ENCODE data around the gene LSS.
"Not testable (repeated sequence)": the region's sequence is repeated elsewhere in the genome, so short reads cannot be mapped to it uniquely, and the experiment has no call there.

LSS gene

DNA sequence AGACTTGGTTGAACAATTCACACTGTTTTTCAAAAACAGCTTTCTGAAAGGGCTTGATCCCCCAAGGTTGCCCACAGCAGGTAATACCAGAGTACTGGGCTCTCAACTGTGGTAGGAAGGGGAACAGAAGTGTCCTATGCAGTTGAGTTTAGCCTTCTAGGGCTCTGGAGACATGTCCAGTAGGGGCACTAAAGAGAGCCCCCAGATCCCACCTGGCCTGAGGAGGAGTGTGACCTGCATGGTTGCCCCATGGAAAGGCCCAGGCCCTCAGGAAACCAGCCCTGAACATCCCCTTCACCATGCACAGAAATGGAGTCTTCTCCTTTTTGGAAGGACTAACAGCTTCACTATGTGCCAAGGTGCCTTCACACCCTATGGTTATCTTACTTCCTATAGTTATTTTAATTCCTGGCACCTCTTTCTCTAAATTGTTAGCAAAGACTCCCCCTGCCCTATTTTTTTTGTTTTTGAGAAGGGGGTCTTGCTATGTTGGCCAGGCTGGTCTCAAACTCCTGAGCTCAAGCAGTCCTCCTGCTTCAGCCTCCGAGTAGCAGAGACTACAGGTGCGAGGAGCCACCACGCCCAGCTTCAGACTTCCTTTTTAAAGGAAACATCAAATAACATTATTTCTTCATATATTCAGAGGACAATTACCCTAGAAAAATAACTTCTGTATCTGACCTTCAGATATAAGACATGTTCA lies 16.8 kb upstream of the LSS start:
- DNase-seq = no peak

DNA sequence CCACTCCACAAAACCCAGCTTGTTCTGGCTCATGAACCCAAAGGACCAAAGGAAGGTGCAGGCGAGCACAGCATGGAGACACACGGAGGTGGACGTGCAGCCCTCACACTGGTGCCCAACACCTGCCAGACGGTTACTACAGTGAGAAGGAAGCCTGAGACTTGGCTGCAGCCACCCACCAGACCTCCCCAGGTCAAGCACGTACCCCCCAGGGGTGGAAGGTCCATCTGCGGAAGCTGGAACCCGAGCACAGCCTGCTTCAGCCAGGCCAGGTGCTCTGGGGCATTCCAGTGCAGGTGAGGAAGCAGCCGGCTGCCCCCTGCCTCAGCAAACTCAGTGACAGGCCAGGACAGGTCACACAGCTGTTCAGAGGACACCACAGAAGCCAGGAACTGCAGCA lies 16.0 kb upstream of the LSS start:
- DNase-seq = no peak

DNA sequence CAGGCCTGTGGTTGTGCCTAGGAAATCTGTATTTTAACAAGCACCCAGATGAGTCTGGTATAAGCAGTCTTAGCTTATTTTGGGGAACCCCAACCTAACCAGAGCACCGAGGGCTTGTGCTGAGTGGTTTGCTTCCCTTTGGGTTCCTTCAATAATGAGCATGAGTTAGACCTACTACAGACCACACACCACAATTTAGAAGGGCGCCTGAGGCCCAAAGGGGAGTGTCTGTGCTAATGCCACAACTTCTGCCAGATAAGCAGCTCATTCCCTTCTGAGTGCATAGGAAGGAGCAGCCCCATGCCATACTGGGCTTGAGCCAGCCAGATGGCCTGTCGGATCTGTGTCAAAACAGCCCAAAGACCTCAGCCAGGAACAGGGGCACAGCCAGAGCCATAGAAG lies 15.4 kb upstream of the LSS start:
- DNase-seq = no peak

DNA sequence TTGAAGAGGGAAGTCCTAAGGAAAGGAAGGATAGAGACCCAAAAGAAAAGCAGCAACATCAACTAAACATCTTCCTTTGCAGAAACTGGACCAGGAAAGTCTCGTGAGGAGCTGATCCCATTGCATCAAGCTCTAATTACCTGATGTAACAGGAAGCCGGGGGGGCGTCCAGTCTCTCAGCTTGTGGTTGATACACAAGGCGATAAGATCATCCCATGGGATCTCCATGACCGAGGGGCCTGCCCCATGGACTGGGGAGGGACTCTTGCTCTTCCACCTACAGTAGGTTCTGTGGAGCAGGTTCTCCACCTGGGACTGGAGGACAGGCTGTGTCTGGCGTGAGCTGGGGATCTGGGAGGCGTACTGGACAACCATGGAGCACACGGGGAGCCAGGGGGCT lies 14.8 kb upstream of the LSS start:
- DNase-seq = no peak

DNA sequence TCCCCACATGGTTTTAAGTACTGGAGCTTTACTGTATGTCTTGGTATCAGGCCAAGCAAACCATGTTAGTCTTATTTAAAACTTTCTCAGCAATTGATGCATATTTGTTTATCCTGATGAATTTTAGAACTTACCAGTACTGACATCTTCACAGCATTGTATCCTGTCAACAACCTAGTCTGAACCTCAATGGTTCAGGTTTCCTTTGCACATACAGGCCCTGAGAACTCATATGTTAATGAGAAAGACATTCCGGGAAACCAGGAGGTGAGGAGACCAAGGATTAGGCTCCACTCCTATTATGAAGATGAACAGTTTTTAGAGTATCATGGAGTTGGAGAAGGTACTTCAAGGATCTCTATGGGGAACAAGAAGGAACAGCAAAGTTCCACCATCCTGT lies 13.0 kb upstream of the LSS start:
- DNase-seq = not testable (repeated sequence)

DNA sequence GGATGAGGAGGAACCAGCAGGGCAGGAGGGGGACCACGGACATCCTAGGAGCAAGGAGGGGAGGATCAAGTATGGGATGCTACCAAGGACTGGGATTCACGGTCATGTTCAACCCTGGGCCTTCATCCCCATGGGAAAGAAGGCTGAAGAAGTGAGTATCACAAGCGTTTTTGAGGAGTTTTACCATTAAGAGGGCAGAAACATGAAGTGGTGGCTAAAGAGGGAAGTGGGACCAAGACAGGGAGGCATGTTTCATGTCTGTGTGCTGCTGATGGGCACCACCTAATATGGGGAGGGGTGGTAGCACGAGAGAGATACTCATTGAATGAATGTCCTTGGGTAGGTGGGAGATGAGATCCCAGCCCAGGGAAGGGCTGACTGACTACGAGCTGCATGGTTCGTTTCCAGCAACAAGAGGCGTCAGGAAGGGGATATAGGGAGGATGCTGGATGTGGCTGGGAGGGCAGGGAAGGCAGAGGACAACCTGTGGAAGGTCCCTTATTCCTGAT lies 11.3 kb upstream of the LSS start:
- DNase-seq = no peak

DNA sequence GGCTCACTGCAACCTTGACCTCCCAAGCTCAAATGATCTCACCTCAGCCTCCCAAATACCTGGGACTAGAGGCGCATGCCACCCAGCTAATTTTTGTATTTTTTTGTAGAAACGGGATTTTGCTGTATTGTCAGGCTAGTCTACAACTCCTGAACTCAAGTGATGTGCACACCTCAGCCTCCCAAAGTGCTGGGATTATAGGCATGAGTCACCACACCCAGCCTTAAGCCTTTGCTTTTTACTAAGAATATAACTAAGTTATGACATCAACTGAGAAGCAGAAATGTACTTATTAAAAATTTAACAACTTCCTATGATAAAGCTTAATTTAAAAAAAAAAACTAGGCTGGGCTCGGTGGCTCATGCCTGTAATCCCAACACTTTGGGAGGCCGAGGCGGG lies 8.9 kb upstream of the LSS start:
- DNase-seq = no peak

DNA sequence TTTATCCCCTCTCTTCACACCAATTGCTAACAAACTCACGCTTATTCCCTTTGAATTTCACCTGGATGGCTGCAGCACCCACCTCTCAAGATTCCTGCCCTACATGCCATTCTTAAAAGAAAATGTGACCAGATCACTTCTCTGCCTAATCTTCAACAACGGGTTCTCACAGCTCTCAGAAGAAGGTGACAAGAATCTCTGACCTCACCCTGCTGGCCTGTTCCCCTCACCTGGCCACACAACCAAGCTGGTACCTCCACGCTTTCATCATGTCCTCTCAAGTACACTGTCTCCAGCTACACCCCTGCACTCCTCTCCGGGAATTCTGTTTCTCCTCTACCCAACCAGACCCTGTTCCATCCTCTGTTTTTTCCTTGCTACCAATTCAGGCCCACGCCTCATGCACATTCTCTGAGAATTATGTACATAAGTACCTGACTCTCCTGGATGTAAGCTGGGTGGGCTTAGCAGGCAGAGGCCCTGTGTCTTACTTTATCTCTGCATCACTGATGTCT lies 5.9 kb upstream of the LSS start:
- no peak for DNase-seq

DNA sequence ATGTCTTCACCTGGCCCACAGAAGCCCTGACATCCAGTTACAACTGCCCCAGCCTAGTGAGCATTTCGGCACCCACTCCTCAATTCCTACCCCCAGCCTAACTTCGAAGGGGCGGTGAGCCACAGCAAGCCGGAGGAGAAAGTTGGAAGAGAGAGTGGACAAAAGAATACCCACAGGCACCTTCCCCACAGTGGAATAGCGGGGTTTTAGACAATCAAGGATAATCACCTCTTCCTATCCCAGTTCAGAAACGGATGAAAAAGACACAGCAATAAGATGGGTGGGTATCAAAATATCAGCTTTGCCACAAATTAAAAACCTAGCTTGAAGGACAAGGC lies 1.3 kb upstream of the LSS start:
- no peak for DNase-seq

DNA sequence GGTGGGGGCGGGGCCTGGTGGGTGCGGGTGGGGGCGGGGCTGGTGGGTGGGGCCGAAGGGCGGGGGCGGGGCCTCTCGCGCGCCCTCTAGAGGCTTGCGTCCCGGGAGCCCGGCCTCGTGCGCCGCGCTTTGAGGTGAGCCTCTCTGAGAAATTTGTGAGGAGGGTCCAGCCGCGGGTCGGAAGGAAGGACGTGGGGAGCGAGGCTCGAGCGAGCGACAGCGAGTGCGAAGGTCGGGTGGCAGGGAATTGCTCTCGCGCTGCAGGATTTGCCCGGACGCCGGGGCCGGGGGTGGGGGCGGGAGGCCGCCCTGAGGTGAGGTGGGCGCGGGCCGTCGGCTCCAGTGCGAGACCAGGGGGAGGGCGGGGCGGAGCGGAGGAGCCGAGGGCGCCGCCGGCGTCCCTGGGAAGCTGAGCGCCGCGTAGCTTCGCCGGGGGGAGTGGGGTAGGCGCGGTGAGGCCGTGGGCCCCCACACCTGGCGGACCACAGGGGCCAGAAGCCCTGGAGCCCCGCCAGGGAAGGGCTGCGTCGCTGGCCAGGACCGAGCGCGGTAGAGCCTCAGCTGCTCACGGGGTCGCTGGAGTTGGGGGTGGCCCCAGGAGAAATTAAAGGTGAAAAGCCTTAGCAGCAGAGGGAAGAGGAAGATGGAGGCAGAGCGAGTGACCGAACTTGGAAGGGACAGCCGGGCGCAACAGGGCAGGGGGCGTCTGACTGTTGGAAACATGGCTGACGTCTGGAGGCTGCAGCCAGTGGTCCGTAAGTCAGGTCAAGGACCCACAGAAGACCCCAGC lies 754 bp upstream of the LSS start:
- no peak for DNase-seq

DNA sequence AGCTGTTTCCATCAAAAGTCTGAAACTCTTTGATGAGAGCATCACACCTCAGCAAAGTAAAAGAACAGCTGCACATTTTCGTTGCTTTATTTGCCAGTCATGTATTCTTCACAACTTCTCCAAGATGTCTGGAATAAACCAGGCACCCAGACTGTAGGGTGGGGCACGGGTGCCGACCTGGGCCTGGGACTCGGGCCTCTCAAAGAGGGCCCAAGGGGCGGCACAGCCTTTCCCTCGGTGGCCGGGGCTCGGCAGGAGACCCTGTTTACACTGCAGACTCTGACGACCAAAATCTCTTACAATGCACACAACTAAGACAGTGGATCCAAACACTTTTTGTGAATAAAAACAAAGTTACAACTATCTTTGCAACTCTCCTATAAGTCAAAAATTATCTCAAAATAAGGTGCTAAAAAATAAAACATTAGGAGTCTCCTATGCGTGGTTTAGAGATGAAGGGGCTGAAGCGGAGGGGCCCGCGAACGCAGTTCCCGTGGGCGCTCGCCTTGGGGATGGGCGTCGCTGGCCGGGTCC lies 696 bp downstream of the LSS start:
- no peak for DNase-seq

DNA sequence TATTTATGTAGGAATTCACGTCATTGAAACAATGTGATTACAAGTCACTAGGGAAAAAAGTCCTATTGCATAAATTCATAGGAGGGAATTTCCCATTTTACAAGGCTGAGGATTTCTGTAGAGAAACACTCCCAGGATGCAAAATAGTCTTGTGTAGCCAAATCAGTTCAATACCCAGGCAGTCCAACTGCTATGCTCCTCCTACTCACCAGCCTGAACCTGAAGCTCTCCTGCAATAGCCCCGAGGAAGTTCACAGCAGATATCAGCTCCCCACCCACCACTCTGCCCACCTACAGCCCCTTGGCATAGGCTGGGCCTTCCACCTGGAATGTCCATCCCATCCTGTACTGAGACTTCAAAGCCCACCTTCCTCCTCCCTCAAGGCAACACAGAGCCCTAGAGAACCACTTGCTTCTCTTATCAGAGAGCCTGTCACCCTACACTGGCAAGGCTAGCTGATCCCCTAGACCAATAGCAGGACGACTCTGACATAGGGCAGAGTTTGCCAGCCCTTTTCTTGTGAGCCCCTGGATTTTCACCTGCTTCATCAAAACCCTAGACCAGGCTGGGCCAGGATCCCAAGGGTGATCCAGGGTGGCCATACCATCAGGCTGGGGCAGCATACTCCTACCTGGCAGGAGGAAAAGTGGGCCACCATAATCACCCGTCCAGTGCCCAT lies 1.5 kb downstream of the LSS start:
- DNase-seq = no peak

DNA sequence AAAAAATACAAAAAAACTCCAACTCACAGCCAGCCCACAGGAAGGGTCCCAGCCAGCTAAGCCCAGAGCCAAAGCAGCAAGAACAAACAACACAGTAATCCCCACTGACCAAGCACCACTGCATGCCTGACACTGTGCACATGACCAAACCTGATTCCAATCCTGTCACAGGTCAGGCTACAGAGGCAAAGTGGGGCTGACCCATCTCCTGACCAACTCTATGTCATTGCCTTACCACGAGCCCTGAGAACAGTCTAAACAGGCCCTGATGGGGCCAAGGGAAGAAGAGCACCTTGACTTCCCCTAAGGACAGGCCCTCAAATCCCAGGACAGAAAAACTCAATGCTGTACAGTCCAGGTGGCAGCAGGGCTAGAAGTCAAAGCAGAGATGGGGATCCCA lies 2.4 kb downstream of the LSS start:
- no peak for DNase-seq

DNA sequence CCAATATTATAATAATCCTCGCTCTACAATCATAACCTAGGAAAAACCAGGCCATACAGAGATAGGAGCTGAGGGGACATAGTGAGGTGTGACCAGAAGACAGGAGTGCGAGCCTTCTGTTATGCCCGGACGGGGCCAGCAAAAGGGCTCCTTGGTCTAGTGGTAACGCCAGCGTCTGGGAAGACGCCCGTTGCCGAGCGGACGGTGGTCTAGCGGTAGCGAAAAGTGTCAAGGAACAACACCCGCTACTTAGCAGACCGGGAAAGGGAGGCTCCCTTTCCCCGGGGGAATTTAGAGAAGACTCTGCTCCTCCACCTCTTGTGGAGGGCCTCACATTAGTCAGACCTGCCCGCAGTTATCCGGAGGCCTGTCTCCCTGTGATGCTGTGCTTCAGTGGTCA lies 4.9 kb downstream of the LSS start:
- DNase-seq = not testable (repeated sequence)

DNA sequence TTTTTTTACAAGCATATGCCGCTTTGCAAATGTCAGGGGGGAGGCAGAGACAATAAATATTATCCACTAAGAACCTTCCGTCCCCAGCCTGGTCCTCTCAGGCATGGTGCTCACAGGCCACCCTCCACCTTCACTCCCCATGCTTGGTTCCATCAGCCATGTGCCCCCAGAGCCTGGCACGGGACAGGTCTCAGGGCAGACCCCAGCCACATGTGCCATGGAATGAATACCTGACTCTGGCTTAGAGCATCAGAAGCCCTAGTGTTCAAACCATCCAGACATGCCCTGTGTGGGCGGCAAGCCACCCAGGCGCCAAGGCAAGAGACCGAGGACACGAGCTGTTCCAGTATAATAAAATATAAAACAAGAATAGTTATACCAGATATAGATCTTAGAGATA lies 5.4 kb downstream of the LSS start:
- no peak for DNase-seq

DNA sequence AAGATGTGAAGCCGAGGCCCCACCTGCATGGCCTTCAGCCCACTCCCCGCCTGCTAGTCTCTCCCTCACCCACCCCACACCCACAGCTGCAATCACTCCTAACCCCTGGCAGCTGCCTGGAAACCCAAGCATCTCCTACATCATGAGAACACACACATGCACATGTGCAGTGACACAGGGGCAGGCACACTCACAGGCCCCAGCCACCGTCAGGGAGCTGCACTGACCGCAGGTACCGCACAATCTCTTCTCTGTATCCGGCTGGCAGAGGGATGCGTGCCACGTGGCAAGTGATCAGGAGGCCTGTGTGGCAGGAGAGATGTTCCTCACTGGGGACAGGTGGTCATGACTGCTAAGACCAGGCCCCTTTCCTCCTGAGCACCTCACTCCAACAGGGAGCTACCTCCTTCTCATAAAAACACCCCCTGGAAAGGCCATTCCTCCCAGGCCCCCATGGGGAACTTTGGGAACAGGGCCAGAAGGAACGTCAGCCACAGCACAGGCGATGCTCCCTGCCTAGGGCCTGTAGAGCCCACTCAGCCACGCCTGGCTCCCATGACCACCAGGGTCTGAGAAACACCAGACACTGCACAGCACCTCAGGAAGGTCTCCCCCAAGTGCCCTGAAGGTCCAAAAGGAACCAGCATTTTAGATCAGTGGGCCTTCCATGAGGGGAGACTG lies 6.0 kb downstream of the LSS start:
- DNase-seq = no peak

DNA sequence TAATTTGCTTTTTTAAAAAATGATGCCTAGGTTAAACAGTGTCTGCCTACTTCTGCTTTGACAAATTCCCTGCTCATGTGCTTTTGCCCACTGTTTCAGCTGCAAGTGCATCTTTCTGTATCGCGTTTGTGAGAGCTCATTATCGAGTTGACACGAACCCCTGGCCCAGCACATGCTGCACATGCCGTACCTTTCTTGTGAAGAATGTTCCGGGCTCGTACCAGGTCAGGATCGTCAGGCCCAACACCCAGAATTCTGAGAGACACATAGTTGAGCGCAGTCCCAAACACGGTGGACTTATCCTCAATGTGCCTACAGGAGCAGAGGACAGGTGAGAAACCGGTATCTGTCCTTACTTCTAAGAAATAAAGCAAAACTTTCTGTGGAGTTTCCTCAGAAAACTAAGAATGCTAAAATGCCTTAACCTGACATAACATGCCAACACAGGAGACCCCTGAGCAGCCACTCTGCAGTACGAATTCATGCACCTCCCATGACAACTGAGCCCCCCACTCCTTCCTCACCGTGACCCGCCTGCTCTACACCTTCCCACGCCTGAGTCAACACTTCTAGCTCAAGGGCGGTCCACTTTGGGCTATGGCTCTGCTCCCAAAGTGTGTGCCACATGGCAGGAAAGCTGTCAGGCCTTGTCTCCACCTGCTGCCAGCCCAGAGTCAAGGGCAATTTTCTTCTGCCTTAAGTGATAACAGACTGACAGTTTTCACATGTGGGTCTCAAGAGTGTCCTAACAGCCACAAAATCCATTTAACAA lies 6.7 kb downstream of the LSS start:
- no peak for DNase-seq

DNA sequence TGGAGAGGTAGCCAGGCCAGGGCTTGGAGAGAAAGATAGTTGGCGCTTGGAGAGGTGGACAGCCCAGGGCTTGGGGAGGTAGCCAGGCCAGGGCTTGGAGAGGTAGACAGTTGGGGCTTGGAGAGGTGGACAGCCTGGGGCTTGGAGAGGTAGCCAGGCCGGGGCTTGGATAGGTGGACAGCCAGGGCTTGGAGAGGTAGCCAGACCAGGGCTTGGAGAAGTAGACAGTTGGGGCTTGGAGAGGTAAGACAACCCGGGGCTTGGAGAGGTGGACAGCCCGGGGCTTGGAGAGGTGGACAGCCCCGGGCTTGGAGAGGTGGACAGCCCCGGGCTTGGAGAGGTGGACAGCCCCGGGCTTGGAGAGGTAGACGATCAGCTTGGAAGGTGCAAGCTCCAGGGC lies 7.7 kb downstream of the LSS start:
- DNase-seq = no peak

DNA sequence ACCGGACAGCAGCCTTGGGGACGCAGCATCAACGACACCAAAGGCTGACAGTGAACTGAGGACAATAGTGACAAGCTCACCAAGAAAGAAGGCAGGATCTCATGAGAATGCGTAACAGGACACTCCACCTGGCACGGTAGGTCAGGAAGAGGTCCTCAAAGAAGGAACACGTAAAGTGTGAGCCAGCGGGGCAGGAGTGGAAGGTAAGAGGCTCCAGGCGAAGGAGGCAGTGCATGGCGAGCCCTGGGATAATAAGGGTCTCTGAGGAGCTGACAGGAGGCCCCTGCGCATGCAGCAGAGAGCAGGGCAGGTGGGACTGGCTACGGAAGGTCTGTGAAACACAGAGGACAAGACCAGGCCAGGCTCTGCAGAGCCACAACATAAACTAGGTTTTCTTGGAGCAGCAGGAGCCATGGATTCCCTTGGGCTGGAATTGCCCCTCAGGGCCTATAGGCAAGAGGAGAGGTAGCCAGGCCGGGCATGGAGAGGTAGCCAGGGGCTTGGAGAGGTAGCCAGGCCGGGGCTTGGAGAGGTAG lies 8.2 kb downstream of the LSS start:
- no peak for DNase-seq

DNA sequence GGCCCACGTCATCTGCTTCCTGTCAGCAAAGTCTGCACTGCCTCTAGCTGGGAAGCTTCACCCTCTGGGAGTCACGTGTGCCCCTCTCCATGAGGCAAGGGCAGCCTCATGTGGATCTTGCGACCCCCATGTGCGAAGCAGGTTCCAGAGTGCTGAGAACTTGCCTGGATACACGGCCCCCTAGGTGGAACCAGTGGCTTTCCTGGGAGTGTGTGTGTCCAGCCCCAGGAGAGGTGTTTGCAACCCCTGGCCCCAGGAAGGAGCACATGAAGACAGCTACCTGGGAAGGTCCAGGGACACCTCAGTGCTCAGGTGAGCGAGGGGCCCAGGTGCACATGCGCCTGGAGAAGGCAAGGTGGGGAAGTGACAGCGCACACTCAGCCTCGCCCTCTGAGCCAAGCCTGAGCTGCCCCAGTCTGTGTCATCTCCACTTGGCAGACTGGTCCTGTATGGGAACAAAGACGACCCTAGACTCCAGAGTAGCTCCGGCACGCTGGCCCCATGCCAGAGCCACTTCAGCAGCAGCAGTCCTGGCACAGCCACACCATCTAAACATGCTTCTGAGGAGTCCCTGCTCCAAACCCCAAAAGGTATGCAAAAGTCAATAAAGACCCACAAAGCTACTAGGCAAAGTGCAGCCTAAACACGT lies 8.9 kb downstream of the LSS start:
- no peak for DNase-seq

DNA sequence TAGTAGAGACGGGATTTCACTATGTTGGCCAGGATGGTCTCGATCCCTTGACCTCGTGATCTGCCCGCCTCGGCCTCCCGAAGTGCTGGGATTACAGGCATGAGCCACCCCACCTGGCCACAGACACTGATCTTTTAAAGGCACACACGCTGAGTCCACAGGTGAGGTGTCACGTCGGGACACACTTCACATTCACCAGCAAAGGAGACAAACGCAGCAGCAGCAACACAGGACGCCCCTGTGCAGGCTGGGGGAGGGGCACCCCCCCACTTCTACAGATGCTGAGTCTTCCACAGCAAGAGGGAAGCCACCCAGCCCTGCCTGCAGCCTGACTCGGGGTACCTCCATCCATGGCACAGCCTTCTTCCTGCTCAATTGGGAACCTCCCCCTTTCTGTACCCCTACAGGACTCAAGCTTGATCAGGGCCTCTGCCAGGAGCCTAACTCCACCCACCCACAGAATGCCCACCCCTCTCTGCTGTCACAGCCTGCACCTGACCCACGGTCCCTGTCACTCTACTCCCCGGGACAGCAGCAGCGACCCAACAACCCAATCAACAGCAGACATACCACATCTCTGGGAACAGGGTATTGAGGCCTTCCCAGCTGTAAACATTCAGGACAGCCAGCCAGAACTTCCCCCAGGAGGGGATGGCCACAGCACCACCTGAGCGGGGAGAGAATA lies 9.5 kb downstream of the LSS start:
- no peak for DNase-seq
